AG04449 (cell line): ENCODE data around the gene RNF111.
A peak's percentile ranks its signal among the peaks of the same experiment; 100 is the strongest.

Experiments used
- CTCF ChIA-PET: fragments of 350-600 bp; formaldehyde crosslinking; extraction: SDS; loops from one replicate; lab custom pipeline; 2021; ENCODE audit warnings: antibody characterized with exemption; lab: Yijun Ruan, JAX
- POLR2A ChIA-PET: fragments of 400-600, 350-600 bp; formaldehyde crosslinking; extraction: SDS; loops from one replicate; lab custom pipeline; 2020; ENCODE audit warnings: antibody characterized with exemption, inconsistent platforms; lab: Yijun Ruan, JAX
- DNase-seq: peaks from one replicate; pipeline ENCODE4 v3.0.0-alpha.2; 2010; ENCODE audit warnings: low read depth, low spot score
- H3K4me3 ChIP-seq: 2 replicates; pipeline ENCODE4 v1.5.1; 2011; ENCODE audit warnings: low read depth, mild to moderate bottlenecking, control low read depth, low read length
- CTCF ChIP-seq: IDR thresholded peaks from one replicate; pipeline ENCODE4 v1.5.1; 2011; ENCODE audit warnings: mild to moderate bottlenecking, moderate library complexity, low read length, control low read depth, inconsistent platforms; ENCODE audit not compliant: insufficient read depth; ENCODE audit errors: missing control alignments

The RNF111 gene

GRCh38 chr15:58987491-58988005, at the start of gene RNF111:
RNF111 (plus strand) TSS chr15:58987663; CDS start chr15:59030823, 43,160 bp downstream.
- CTCF ChIA-PET, result interaction anchor here (0.8 to 3.2 kb wide), 4 partner anchors 16 to 541 kb away, joined by 3 to 18 read pairs (median 4); no protein-coding TSS in a partner anchor
- no peak for TF ChIP-seq CTCF
- H3K4me3 ChIP-seq, result peak within 1 kb of the TSS; percentile 99
- peak; percentile 90 for DNase-seq
- POLR2A ChIA-PET, result no interaction called here

- POLR2A ChIA-PET, result no interaction called here
- no peak for TF ChIP-seq CTCF
- DNase-seq, result no peak
- CTCF ChIA-PET, result no interaction called here
- H3K4me3 ChIP-seq, result no peak overlapping the region
These were observed 40.3 kb upstream of the RNF111 start for GRCh38 chr15:58947179-58947578.

- ChIA-PET POLR2A (no interaction called here), CTCF (interaction anchor here (0.8 to 1.7 kb wide), 2 partner anchors 542 to 577 kb away, joined by 3 to 6 read pairs; no protein-coding TSS in a partner anchor)
- no peak for TF ChIP-seq CTCF
- peak; percentile 40 for DNase-seq
- H3K4me3 ChIP-seq, result no peak overlapping the region
These were observed 36.0 kb upstream of the RNF111 start for GRCh38 chr15:58951388-58952007.

GRCh38 chr15:58952751-58953150, 34.7 kb upstream of the RNF111 start:
- TF ChIP-seq CTCF, result no peak
- no peak for DNase-seq
- H3K4me3 ChIP-seq, result no peak overlapping the region
- ChIA-PET POLR2A (interaction anchor here (1.3 kb wide), 1 partner anchor 9 kb away, joined by 4 read pairs; no protein-coding TSS in a partner anchor), CTCF (interaction anchor here (1.7 to 1.8 kb wide), 2 partner anchors 18 to 576 kb away, joined by 4 to 6 read pairs; no protein-coding TSS in a partner anchor)

DNA sequence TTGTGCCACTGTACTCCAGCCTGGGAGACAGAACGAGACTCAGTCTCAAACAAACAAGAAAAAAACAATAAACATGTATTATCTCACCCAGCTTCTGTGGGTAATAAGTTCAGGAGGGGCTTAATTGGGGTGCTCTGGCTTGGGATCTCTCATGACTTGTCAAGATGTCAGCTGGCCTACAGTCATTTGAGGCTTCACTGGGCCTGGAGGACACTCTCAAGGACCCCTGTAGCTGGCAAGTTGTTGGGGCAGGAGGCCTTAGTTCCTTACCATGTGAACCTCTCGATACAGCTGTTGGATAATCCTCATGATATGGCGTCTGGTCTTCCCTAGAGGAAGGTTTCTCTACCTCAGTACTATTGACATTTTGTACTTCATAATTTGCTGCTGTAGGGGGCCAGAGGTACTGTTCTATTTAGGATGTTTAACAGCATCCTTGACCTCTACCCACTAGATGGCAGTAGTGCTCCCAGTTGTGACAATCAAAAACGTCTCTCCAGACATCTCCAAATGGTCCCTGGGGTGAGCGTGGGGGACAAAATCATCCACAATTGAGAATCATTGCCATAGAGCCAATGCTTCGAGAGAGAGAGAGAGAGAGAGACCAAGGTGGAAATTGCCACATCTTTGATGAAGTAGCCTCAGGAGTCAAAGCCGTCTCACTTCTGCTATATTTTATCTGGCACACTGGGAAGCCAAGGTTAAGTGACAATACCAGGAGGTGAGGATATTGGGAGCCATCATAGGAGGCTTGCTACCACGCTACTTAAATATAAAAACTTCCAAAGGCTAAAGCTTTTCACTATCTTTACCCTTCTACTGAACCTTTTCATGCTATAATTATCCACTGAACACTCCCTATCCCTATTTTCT, 30.1 kb upstream of the RNF111 start:
- DNase-seq, result no peak
- CTCF ChIA-PET, result interaction anchor here (0.7 to 4.0 kb wide), 29 partner anchors 9 to 728 kb away, joined by 3 to 25 read pairs (median 4); partner anchors contain the start of gene RNF111
- H3K4me3 ChIP-seq, result no peak overlapping the region
- peak; percentile 74 for TF ChIP-seq CTCF
- POLR2A ChIA-PET, result interaction anchor here (0.6 kb wide), 1 partner anchor 186 kb away, joined by 3 read pairs; the partner anchor contains the start of gene MINDY2
